Measurements from ENCODE around the gene SORCS2.
A peak's percentile ranks its signal among the peaks of the same experiment; 100 is the strongest.

The SORCS2 gene

DNA sequence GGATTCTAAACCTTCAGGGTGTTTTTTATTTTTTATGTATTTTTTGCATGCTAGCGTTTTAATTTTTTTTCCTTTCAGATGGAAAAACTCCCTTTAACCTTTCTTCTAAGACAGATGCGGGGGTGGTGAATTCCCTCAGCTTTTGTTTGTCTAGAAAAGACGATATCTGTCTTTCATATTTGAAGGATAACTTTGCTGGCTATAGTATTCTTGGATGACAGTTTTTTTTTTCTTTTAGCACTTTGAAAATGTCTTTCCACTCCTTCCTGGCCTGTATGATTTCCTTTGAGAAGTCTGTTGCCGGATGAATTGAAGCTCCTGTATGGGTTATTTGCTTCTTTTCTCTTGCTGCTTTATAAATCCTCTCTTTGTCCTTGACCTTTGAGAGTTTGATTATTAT lies 215.8 kb downstream of the SORCS2 start (continued):
- TF ChIP-seq PBX3 (CRISPR knock-in tag; IDR thresholded peaks at IDR 0.05) (no peak), ZNF677 (tag by site-specific recombination; IDR thresholded peaks at IDR 0.05) (0 out of 2 replicates have a peak, but pooled peaks have one; percentile 38), ZBTB44 (tag by site-specific recombination; IDR thresholded peaks at IDR 0.05) (no peak), ZNF114 (tag by site-specific recombination; IDR thresholded peaks at IDR 0.05) (no peak), ZNF501 (tag by site-specific recombination; IDR thresholded peaks at IDR 0.05) (no peak), ZNF140 (tag by site-specific recombination; IDR thresholded peaks at IDR 0.05) (no peak), ZFP41 (tag by site-specific recombination; IDR thresholded peaks at IDR 0.05; ENCODE audit: borderline replicate concordance) (no peak), ZNF398 (tag by site-specific recombination; IDR thresholded peaks at IDR 0.05) (no peak), ZNF148 (tag by site-specific recombination; IDR thresholded peaks at IDR 0.05; ENCODE audit: borderline replicate concordance) (no peak)
- TF ChIP-seq, protein P1, sequence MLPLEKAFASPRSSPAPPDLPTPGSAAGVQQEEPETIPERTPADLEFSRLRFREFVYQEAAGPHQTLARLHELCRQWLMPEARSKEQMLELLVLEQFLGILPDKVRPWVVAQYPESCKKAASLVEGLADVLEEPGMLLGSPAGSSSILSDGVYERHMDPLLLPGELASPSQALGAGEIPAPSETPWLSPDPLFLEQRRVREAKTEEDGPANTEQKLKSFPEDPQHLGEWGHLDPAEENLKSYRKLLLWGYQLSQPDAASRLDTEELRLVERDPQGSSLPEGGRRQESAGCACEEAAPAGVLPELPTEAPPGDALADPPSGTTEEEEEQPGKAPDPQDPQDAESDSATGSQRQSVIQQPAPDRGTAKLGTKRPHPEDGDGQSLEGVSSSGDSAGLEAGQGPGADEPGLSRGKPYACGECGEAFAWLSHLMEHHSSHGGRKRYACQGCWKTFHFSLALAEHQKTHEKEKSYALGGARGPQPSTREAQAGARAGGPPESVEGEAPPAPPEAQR (tag by site-specific recombination; IDR thresholded peaks at IDR 0.05): no peak

DNA sequence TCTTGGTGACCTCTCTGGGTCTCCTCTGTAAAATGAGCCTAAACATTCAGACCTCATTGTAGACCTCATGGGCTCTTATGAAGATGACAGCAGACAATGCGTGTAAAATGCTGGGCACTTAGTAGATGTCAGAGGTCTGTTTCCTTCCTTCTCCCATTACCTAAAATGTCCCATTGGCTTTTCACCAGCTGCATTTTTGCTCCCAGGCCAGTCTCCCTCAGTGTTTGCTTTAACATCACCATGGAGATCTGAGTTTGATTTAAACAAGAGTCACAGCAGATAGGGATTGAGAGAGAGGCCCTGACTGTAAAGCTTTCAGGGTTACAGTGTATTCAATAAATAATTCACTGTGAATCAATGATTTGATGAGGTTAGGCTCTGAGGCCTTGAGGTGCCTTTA lies 218.1 kb downstream of the SORCS2 start:
- POLR2A ChIA-PET: no interaction called here
- no peak for TF ChIP-seq SETDB1 (IDR thresholded peaks at IDR 0.05; ENCODE audit: insufficient read length, low read length)
- no peak for TF ChIP-seq INSM2 (tag by site-specific recombination; IDR thresholded peaks at IDR 0.05)
- TF ChIP-seq ZNF600 (tag by site-specific recombination; IDR thresholded peaks at IDR 0.05): no peak
- no peak for TF ChIP-seq ZBTB48 (tag by site-specific recombination; IDR thresholded peaks at IDR 0.05)
- TF ChIP-seq GLI4 (tag by site-specific recombination; IDR thresholded peaks at IDR 0.05): no peak
- no peak for TF ChIP-seq ZNF658 (tag by site-specific recombination; IDR thresholded peaks at IDR 0.05)
- no peak for TF ChIP-seq ZNF37A (tag by site-specific recombination; IDR thresholded peaks at IDR 0.05)
- TF ChIP-seq ZNF274 (IDR thresholded peaks at IDR 0.05; ENCODE audit: low read length): no peak
- TF ChIP-seq ZNF274 (tag by site-specific recombination; IDR thresholded peaks at IDR 0.05; ENCODE audit: borderline replicate concordance): no peak
- TF ChIP-seq ZBTB7A (tag by site-specific recombination; IDR thresholded peaks at IDR 0.05; ENCODE audit: low read depth): no peak
- TF ChIP-seq ZNF202 (tag by site-specific recombination; IDR thresholded peaks at IDR 0.05; ENCODE audit: borderline replicate concordance): no peak
- TF ChIP-seq ZNF707 (tag by site-specific recombination; IDR thresholded peaks at IDR 0.05): no peak
- no peak for TF ChIP-seq ZNF664 (tag by site-specific recombination; IDR thresholded peaks at IDR 0.05)
- TF ChIP-seq ZNF76 (tag by site-specific recombination; IDR thresholded peaks at IDR 0.05; ENCODE audit: borderline replicate concordance, low read depth): no peak
- TF ChIP-seq ZNF148 (tag by site-specific recombination; IDR thresholded peaks at IDR 0.05; ENCODE audit: borderline replicate concordance): no peak

More for the DNA sequence above, 218.1 kb downstream of the SORCS2 start:
- H3K9me3 ChIP-seq (ENCODE audit: control insufficient read depth, insufficient read depth, low read depth, low read length): no peaks in the 10 kb centered on the region
- no peaks in the 10 kb centered on the region for H3K4me1 ChIP-seq (ENCODE audit: control insufficient read depth, insufficient read depth, low read length)
- H3K27ac ChIP-seq (ENCODE audit: extremely low read depth, low read depth, low read length): no peak overlapping the region
- CTCF ChIA-PET: no interaction called here
- H3K4me3 ChIP-seq (ENCODE audit: low read depth, low read length): no peak overlapping the region
- no peaks in the 10 kb centered on the region for H3K36me3 ChIP-seq (ENCODE audit: control insufficient read depth in 2 of 2, insufficient read depth in 1 of 2, low read length in 2 of 2)

Measured in HEK293 (cell line).